ENCODE data around the gene SYT15.
"Not testable (repeated sequence)": the region's sequence is repeated elsewhere in the genome, so short reads cannot be mapped to it uniquely, and the experiment has no call there.

SYT15 gene

DNA sequence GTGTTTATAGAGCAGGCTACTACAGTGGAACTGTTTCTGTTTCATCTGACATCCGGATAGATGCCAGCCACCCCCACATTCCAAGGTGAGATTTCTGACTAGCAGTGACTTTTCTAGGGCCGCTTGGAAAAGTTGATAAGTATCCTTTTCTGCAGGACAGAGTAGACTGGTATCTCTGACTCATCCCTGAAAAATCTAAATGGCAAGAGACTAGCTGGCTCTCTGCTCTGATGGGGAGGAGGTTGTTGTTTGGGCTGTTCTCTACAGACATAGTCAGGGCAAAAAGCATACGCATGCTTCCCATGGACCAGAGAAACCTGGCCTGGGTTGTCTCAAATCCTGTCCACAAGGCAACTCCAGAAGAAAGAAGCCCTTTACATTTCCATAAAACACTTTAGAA, 10.7 kb downstream of the SYT15 start:
- DNase-seq (ENCODE audit: low read depth in 1 of 2, low spot score in 1 of 2); H3K27ac ChIP-seq (replicated peaks); H3K4me3 ChIP-seq (replicated peaks; ENCODE audit: insufficient read depth, low read length); H3K27me3 ChIP-seq (ENCODE audit: insufficient read depth, poor library complexity, severe bottlenecking): not testable (repeated sequence)

GRCh38 chr10:46591053-46591452, 12.1 kb downstream of the SYT15 start:
- not testable (repeated sequence) for H3K27me3 ChIP-seq (ENCODE audit: insufficient read depth, poor library complexity, severe bottlenecking); DNase-seq (ENCODE audit: low read depth in 1 of 2, low spot score in 1 of 2); H3K27ac ChIP-seq (replicated peaks); H3K4me3 ChIP-seq (replicated peaks; ENCODE audit: insufficient read depth, low read length)

GRCh38 chr10:46593307-46593706, 14.4 kb downstream of the SYT15 start:
- DNase-seq (ENCODE audit: low read depth in 1 of 2, low spot score in 1 of 2); H3K27me3 ChIP-seq (ENCODE audit: insufficient read depth, poor library complexity, severe bottlenecking); H3K27ac ChIP-seq (replicated peaks); H3K4me3 ChIP-seq (replicated peaks; ENCODE audit: insufficient read depth, low read length): not testable (repeated sequence)

DNA sequence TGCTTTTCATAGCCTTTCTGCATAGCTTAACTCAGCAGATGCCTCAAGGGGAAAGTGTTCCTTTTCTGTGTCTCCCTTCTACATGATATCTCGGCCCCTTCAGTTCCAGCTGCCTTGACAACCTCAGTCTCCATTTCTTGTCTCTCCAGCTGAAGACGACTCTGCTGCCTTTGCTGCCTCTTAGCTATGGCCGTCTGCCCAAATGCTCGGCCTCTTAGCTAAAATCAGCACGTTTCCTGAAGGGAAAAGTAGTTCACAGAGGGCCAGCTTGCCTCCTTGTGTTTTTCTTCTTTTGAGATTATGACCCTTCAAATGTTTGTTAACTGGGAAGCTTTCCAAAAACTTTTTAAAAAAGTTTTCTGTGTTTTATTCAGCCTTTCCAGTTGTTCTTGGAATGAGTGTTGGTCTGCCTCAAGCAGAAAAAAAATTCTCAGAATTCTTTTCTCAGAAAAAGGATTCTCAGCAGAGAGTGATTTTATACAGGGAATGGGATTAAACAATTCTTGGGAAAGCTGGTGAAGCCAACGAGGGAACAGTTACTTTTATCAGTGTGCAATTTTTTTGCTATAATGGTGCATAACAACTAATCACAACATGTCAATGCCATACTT, 15.6 kb downstream of the SYT15 start:
- not testable (repeated sequence) for H3K27ac ChIP-seq (replicated peaks); H3K4me3 ChIP-seq (replicated peaks; ENCODE audit: insufficient read depth, low read length); H3K27me3 ChIP-seq (ENCODE audit: insufficient read depth, poor library complexity, severe bottlenecking); DNase-seq (ENCODE audit: low read depth in 1 of 2, low spot score in 1 of 2)

- H3K27me3 ChIP-seq (ENCODE audit: insufficient read depth, poor library complexity, severe bottlenecking); H3K27ac ChIP-seq (replicated peaks); DNase-seq (ENCODE audit: low read depth in 1 of 2, low spot score in 1 of 2); H3K4me3 ChIP-seq (replicated peaks; ENCODE audit: insufficient read depth, low read length): not testable (repeated sequence)
These were observed 17.6 kb downstream of the SYT15 start for GRCh38 chr10:46596570-46596969.

GRCh38 chr10:46597616-46598246, 18.8 kb downstream of the SYT15 start:
- H3K27me3 ChIP-seq (ENCODE audit: insufficient read depth, poor library complexity, severe bottlenecking); DNase-seq (ENCODE audit: low read depth in 1 of 2, low spot score in 1 of 2); H3K27ac ChIP-seq (replicated peaks): not testable (repeated sequence)
- H3K4me3 ChIP-seq (replicated peaks; ENCODE audit: insufficient read depth, low read length): peak overlapping the region; percentile 14

DNA sequence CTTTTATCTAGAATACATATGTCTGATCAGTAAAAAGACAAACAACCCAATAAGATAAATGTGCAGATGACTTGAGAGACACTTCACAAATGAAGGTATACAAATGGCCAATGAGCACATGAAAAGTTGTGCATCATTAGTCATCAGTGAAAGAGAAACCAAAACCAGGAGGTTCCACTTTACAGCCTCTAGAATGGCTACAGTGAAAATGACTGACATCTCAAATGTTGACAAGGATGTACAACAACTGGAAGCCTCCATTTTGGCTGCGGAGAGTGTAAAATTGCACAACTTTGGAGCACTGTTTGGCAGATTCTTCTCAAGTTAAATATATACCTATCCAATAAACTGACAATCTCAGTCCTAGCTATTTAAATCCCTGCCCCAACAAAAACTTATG, 21.6 kb downstream of the SYT15 start:
- H3K27ac ChIP-seq (replicated peaks); H3K4me3 ChIP-seq (replicated peaks; ENCODE audit: insufficient read depth, low read length); DNase-seq (ENCODE audit: low read depth in 1 of 2, low spot score in 1 of 2); H3K27me3 ChIP-seq (ENCODE audit: insufficient read depth, poor library complexity, severe bottlenecking): not testable (repeated sequence)

DNA sequence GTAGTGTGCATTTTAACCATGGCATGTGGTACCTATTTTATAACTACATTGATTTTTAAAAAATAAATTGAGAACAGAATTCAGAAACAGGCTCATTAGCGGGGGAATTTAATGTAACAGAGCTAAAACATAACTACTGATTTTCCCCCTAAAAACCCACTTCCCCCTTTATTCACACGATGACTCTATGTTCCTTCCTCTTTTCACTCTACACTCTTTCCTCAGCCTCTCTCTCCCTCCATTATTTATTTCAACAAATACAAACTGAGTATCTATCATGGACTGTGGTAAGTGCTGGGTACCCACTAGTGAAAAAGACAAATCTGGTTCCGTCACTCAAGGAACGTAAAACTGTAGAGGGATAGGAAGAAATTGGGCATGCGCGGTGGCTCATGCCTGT, 36.6 kb downstream of the SYT15 start:
- not testable (repeated sequence) for DNase-seq (ENCODE audit: low read depth in 1 of 2, low spot score in 1 of 2); H3K4me3 ChIP-seq (replicated peaks; ENCODE audit: insufficient read depth, low read length)

GRCh38 chr10:46616227-46616626, 37.3 kb downstream of the SYT15 start:
- H3K27ac ChIP-seq (replicated peaks); DNase-seq (ENCODE audit: low read depth in 1 of 2, low spot score in 1 of 2); H3K27me3 ChIP-seq (ENCODE audit: insufficient read depth, poor library complexity, severe bottlenecking); H3K4me3 ChIP-seq (replicated peaks; ENCODE audit: insufficient read depth, low read length): not testable (repeated sequence)

More for the DNA sequence above, 36.6 kb downstream of the SYT15 start:
- not testable (repeated sequence) for H3K27me3 ChIP-seq (ENCODE audit: insufficient read depth, poor library complexity, severe bottlenecking); H3K27ac ChIP-seq (replicated peaks)

DNA sequence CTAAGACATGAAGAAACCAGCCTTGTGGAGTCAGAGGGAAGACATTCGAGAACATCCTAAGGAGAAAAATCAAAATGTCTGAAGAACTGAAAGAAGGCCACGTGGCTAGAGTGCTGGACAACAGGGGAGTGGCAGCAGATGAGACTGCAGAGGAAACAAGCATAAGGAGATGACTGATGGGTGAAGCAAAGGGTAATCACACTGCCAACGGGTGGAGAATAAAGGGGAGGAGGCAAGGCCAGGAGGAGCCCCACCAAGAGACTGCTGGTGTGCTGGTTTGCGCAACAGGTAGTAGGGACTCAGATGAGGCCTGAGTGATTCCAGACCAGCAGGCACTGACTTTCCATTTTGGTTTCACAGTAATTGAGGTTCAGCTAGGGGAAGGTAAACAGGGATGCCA, 38.2 kb downstream of the SYT15 start:
- H3K27ac ChIP-seq (replicated peaks): peak overlapping the region; percentile 49
- peak in 1 of 2 experiments; percentile 50 for DNase-seq (ENCODE audit: low read depth in 1 of 2, low spot score in 1 of 2)
- not testable (repeated sequence) for H3K4me3 ChIP-seq (replicated peaks; ENCODE audit: insufficient read depth, low read length); H3K27me3 ChIP-seq (ENCODE audit: insufficient read depth, poor library complexity, severe bottlenecking)

GRCh38 chr10:46617913-46618312, 39.0 kb downstream of the SYT15 start:
- not testable (repeated sequence) for H3K4me3 ChIP-seq (replicated peaks; ENCODE audit: insufficient read depth, low read length); DNase-seq (ENCODE audit: low read depth in 1 of 2, low spot score in 1 of 2); H3K27me3 ChIP-seq (ENCODE audit: insufficient read depth, poor library complexity, severe bottlenecking)
- H3K27ac ChIP-seq (replicated peaks): 0 out of 2 replicates have a peak overlapping the region, but pooled peaks have one; percentile 41

DNA sequence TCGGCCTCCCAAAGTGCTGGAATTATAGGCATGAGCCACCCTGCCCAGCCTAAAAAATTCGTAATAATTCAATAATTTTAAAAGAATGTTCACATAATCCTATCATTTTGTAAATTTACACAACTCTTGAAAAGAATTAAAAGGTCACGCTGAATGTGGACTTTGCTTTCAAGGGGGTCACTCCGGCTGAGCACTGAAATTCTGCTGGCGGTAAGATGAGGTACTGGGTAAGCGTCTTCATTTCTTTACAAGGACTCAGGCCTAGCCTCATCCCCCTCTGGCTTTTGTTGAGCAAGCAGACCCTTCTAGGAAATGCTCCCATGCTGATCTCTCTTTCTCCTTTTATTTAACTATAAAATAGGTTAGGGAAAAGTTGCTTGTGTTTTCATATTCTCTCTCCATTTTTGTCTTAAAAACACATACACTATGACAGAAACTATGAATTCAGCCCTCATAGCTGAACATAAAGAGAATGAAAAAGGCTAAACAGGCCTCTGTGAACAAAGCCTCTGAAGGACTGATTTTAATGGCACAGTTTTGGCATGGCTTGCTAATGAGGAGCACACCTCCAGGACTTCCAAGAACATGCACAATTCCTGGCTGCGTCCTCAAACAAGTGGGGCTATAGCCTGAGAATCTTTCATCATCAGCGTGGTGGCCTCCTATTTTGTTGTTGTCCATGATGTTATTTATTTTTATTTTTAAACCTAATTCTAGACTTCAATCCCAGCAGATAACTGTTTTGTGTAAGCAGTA, 45.1 kb downstream of the SYT15 start:
- not testable (repeated sequence) for H3K4me3 ChIP-seq (replicated peaks; ENCODE audit: insufficient read depth, low read length); H3K27me3 ChIP-seq (ENCODE audit: insufficient read depth, poor library complexity, severe bottlenecking); DNase-seq (ENCODE audit: low read depth in 1 of 2, low spot score in 1 of 2); H3K27ac ChIP-seq (replicated peaks)

DNA sequence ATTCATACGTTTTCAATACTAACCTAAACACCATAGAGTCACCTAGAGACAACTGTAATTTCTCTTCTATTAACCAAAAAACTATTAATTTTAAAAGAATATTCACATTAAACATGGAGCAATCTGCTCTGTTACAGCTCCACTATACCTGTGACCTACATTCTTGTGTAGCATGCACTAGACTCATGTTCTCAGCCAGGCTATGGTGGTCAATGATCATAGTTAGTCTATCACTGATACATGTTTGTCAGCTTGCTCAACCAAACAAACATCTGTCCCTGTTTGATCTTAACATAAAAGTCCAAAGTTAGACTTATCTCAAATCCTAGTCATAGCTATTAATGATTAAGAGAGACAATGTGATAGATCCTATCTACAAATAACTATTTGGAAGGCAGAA, 50.9 kb downstream of the SYT15 start:
- H3K27ac ChIP-seq (replicated peaks); H3K4me3 ChIP-seq (replicated peaks; ENCODE audit: insufficient read depth, low read length); DNase-seq (ENCODE audit: low read depth in 1 of 2, low spot score in 1 of 2); H3K27me3 ChIP-seq (ENCODE audit: insufficient read depth, poor library complexity, severe bottlenecking): not testable (repeated sequence)

- not testable (repeated sequence) for H3K27ac ChIP-seq (replicated peaks); DNase-seq (ENCODE audit: low read depth in 1 of 2, low spot score in 1 of 2); H3K4me3 ChIP-seq (replicated peaks; ENCODE audit: insufficient read depth, low read length); H3K27me3 ChIP-seq (ENCODE audit: insufficient read depth, poor library complexity, severe bottlenecking)
These were observed 51.9 kb downstream of the SYT15 start for GRCh38 chr10:46630816-46631215.

GRCh38 chr10:46631683-46632082, 52.8 kb downstream of the SYT15 start:
- H3K27ac ChIP-seq (replicated peaks); H3K27me3 ChIP-seq (ENCODE audit: insufficient read depth, poor library complexity, severe bottlenecking); DNase-seq (ENCODE audit: low read depth in 1 of 2, low spot score in 1 of 2); H3K4me3 ChIP-seq (replicated peaks; ENCODE audit: insufficient read depth, low read length): not testable (repeated sequence)

All from HL-60 (cell line).